CD4-positive, alpha-beta T cell treated with Interleukin-4 for 1 hour (primary cell): ENCODE data around the gene MBNL2.
"Not testable (repeated sequence)": the region's sequence is repeated elsewhere in the genome, so short reads cannot be mapped to it uniquely, and the experiment has no call there.

Experiments
- DNase-seq, 2 donors: peaks; one replicate each; pipeline ENCODE4 v3.0.0-alpha.2; 2020 to 2022

MBNL2 gene, protein sequence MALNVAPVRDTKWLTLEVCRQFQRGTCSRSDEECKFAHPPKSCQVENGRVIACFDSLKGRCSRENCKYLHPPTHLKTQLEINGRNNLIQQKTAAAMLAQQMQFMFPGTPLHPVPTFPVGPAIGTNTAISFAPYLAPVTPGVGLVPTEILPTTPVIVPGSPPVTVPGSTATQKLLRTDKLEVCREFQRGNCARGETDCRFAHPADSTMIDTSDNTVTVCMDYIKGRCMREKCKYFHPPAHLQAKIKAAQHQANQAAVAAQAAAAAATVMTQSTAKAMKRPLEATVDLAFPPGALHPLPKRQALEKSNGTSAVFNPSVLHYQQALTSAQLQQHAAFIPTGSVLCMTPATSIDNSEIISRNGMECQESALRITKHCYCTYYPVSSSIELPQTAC

DNA sequence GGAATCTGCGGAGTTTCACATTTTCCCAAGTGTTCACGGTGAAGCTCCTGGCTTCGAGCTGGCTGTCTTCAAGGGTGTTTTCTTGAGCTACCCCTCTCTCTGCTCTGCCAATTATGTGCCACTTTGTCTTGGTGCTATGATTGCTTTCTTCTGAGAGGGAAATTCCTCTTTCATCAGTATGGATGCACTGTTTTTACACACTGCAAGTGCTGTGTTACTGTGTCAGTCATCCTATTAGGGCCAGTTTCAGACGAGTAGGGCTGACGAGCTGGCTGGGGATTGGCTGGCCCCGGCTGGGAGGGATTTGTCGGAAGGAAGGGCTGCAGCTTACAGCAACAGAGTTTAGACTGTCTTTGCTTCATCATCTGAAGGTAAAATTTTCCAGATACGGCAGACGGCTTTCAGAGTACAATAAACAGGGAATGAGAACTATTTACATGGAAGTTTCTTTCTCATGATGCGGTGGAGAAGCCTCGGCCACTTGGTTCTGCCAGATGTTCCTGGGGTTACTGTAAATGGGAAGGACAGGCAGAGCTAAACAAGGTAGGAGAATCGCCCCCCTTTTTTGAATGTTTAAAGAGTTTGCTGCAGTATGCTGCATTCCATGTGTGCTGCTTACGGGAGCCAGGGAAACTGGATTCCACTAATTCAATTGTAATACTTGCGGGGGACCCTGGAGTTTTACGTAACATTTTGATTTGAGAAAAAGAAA is at the start of gene MBNL2:
MBNL2 (plus strand) TSS at position 345 of the 712 bp plus-strand sequence. CDS start 53,903 bp downstream, outside the sequence.
- peak; percentile 91 to 92 for DNase-seq

DNA sequence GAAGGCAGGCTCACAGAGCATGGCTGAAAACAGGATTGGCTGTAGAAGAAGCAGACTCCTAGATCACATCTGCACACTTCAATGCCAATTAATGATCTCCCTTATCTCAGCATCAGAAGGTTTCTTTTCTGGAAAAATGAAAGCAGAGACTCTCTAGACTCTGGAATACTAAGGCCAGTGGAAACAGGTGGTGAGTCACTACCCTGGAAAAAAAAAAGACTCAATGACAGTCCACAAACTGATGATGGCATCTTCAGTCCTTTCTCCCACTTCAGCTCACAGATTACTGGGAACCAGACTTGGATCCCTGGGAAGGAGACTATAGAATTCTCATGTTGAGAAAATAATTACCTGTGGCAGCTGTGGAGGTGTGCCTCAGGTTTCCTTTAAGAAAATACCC is 47.5 kb upstream of the MBNL2 start:
- DNase-seq: no peak

DNA sequence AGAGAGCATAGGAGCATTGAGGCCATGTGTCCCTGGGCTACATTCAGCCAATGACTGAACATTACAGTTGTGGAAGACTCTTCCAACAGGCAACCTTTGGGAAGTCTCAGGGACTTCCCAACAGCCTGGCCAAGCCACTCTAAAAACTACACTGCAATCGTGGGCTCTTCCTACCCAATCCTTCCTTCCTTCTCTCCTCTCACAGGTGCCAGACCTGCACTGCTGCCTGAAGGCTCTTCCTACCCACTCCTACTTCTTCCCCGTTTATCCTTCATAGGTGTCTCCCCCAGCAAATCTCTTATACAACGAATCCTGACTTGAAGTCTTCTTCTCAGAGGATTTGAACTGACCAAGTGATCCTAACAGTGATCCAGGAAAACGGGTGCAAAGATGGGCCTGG is 47.1 kb upstream of the MBNL2 start:
- DNase-seq: no peak

DNA sequence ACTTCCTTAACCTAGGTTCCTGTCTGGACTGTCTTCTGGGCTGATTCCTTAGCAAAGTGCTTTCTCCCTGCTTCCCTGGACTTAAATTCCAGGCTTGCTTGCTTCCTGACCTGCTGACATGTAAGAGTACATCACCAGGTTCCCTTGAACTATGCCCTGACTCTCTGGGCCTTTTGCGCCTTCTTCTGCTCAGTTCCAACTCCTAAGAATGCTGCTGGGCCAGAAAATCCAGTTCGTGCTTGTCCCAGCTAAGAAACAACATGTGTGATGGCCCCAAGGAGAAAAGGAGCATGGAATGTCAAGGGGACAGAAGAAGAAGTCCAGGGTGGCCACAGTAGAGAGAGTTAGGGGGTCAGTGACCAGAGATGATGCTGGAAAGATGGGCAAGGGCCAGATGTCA is 42.6 kb upstream of the MBNL2 start:
- DNase-seq: no peak

DNA sequence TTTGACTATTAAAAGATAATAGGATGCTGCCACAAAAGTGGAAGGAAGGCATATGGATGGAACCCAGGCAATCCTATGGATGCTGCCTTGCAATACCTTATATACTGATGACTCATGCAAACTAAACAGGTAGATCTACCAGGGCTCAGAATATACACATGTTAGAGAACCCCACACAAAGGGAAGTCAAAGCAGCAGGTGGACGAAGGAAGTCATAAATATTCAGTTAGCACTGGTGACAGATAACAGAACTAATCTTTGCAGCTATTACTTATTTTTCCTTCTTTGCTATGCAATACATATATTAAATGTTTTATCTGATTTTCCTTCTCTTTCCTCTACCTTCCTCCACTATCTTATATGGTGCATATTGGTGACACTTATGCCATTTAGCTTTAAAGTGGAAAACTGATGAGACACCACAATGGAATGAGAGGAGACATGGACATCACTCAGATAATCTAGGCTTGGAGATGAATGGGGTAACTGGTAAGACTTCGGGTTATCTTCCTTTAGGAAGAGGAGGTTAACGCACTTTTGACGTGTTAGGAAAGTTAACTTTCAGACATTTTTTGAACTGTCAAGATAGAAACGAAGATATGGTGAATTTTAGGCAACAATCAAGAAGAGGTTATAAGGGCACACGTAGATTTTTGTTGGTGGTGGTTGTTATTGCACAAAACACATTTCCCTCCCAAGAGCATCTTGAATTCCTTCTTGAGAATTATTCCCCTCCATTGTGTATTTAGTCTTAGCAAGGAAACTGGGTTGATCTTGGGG is 39.8 kb upstream of the MBNL2 start:
- no peak for DNase-seq

DNA sequence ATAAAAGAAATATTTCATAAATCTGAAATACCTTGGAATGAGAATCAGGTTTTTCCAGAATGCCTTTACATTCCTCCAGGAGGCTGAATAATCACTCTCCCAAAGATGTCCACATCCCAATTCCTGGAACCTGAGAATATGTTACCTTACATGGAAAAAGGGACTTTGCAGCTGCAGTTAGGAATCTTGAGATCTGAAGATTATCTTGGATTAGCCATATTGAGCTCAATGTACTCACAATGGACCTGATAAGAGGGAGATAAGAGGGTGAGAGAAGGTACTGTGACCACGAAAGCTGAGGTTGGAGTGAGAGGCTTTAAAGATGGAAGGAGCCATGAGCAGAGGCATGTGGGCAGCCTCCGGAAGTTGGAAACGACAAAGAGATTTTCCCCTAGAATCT is 36.8 kb upstream of the MBNL2 start:
- DNase-seq: no peak

DNA sequence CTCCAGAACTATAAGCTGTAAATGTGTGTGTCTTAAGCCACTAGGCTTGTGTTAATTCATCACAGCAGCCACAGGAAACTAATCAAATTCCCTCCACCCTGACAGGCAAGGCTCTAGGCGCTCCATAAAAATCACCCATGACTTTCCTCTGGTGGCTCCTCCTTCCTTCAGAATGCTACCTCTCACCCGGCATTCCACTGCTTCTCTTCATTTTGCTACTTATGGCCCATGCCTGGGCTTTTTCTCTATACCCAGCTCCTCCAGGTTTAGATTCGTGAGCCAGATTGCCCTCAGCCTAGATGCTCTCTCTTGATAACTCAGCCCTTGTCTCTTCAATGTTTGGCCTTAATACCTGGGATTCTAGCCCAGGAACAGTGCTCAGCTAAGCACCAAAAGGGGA is 36.4 kb upstream of the MBNL2 start:
- DNase-seq: no peak

DNA sequence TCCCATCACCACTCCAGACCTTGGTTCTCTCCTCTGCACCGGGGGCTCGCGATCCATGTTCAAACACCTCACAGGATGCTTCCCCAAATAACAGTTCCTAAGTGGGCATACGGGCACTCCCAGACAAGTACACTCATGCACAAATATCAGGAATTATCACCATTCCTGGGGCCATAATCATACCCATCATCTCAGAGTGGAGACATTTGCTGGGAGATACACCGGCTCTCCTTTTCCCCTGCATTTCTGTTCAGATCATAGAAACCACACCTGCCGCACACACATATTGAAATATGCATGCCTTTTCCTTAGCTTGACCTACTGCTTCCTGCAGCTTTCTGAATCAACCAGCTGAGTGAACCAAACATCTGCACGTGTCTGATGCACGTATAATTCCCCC is 33.9 kb upstream of the MBNL2 start:
- no peak for DNase-seq

DNA sequence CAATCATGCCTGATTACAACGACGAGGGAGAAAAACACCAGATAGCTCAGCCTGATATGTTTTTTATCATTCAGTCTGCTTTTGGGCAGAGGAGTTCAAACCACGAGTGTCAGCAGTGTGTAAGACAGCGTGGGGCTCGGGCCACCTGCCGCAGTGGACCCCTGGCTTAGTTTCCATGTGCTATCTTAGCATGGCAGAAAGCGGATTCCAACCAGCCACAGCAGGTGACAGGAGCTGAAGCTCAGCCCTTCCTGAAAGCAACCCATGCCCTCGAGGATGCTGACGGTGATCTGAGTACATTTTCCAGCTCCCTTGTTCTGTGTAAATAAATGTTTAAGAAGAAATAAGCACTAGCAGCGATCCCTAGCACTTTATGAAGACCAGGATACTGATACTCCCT is 32.2 kb upstream of the MBNL2 start:
- no peak for DNase-seq

DNA sequence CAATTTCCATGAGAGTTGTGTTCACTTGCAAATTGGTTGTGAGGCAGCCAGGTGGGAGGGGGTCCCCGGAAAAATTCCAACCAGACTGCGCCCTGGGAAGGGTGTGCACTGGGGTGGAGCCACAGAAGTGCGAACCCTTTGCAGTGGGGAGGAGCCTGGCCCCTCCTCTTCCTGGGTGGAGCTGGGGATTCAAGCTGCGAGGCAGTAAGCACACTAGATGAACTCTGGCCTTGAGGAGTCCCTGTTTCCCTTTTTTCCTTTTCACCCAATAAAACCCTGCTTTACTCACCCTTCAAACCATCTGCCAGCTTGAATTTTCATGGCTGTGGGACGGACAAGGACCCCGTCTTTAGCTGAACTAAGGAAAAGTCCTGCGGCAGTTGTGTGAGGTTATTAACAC is 31.0 kb upstream of the MBNL2 start:
- no peak for DNase-seq

DNA sequence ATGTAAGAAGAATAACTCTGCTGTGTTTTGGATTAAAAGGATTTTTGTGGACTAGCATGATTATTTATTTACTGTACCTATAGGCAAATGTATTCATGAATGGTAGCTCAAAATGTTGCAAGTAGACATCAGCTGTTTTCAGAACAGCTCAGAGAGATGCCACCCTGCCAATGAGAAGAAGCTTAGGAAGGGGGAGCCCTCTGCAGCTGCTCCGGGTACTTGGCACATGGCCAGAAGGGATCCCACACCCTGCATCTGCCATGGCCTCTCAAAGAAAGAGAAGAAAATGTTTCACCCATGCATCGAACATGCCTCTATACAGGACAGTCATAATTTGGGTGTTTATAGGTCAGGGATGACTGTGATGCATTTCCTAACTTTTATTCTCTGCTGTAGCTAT is 30.5 kb upstream of the MBNL2 start:
- no peak for DNase-seq

DNA sequence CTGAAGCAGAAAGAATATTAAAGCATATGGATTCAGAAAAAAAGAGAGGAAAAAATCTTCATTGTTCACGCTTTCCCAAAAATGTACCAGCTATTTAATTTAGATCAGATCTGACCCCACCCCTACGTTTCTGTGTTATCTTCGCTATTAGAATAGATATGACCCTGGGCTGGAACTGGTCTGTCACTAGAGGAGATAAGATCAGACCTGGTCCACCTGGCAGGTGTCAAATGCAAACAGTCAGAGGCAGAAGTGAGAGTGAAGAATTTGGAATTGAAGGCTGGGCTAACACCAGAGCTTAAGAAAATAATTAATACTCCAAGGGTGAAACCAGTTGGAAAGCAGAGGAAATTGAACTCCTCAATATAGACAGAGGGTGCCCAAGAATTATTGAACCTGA is 30.0 kb upstream of the MBNL2 start:
- DNase-seq: no peak

DNA sequence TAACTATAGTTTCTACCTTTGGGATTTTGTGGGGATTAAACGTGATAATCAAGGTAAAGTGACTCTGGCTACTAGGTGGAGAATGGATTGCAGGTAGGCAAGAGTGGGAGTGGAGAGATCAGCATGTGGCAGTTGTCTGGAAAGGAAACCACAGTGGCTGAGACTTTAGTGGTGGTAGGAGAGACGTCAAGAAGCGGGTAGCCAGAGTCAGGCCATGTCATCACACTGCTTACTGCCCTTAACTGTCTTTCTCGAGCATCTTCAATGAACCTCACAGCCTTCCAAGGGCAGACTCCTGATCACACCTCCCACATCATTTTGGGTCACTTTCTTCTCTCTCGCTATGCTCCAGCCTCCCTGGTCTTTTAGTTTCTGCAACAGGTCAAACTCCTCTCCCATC is 28.6 kb upstream of the MBNL2 start:
- DNase-seq: no peak

DNA sequence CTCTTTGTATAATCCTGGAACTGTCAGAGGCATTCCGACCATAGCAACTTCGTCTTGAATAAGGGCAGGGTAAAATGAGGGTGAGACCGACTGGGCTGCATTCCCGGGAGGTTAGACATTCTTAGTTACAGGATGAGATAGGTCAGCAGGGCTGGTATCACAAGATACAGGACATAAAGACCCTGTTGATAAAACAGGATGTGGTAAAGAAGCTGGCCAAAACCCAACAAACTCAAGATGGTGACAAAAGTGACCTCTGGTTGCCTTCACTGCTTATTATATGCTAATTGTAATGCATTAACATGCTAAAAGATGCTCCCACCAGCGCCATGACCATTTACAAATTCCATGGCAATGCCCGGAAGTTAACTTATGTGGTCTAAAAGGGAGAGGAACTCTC is 27.7 kb upstream of the MBNL2 start:
- DNase-seq: no peak

DNA sequence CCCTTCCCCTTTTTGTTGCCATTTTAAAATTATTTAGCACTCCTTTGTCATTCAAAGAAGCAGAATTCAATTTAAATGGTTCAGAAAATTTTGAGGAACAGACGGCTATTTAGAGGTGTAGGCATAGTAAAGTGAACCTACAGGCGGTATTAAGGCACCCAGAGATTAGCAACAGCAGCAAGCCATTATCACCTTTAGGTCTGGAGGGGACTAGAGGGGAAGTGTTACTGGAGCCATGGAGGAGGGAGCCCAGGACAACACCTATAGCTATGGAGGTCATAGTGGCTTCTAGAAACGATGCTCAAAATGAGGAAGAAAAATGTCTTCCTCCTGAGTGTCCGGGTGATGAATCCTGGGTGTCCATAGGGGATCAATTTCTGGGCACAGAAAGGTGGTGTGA is 25.8 kb upstream of the MBNL2 start:
- no peak for DNase-seq

DNA sequence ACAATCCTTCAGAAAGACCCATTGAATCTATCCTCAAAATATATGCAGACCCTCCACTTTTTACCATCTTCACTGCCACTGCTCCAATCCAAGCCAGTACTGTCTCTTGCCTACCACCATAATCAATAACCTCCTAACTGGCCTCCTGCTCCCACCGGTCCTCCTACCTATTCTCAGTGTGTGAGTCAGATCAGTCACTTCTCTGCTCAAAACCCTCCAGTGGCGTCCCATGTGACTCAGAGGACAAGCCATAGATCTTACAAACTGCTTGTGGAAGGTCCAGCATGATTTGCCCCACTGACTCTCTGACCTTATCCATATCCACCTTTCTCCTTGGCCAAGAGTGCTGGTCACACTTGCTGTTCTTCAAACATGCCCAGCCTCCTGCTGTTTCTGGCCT is 23.4 kb upstream of the MBNL2 start:
- no peak for DNase-seq

DNA sequence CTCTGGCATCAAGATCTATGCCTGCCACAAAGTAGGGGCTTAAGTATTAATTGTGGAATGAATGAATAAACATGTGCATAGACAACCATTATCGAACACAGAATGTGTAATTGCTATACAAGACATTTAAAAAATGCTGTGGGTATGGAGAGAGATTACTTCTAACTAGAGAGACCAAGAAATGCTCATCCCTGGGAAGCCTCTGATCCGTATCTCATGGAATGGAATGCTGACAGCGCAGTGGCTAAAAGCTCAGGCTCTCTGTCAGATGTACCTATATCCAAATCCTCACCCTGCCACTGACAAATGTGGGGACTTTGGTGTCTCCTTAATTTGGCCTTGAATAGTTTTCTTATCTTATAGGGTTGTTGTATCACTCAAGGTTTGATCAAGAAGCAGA is 22.7 kb upstream of the MBNL2 start:
- DNase-seq: no peak

DNA sequence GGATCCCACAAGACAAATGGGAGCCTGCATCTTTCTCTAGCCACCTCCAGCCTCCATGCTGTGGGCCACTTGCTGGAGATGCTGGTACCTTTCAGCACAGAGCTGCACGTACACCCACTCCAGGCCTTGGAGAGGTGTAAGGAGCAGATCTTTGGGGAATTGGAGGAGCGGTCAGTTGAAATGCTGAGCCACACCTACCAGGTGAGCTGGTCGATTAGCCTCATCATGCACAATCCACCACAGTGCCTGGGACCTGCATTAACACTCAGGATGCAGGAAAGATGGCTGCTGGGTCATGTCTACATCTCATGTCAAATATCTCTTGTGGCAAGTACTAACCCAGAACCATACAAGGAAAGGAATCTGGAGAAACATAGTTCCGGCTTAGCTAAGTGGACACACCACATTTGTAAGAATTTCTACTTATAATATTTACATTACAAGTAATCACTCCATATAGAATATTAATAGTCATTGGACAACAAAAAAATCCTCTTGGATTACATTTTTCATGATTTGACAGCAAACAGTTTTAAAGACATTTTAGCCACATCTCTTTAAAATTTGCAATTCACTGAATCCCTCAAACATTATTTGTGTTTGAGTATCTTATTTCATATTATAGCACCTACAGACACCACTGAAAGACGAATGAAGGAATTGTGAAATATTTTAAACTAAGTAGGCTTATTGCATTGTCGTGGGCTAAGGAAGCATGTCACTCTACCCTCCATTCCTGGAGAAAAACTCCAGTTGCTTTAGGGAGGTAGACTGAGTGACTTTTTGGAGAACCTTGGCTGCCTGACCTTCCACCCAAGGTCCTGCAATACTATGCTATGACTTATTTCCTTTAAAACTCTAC is 21.8 kb upstream of the MBNL2 start:
- DNase-seq: no peak

DNA sequence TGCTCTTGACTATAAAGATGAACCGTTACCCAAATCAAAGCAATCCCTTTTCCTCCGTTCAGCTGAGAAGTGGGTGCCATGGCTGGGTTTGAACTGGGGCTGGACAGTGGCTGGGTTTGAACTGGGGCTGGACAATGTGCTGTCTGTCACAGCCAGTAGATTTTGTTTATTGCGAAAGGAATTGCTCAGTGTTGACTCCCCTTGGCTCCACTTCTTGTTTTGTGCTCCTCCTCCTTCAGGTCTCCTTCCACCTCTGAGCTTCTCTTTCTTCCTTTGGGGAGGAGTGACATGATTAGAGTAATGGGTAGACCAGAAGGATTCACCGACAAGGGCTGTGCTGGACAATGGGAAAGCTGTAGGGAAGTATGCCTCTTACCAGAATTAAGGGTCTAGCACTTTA is 19.4 kb upstream of the MBNL2 start:
- DNase-seq: no peak

DNA sequence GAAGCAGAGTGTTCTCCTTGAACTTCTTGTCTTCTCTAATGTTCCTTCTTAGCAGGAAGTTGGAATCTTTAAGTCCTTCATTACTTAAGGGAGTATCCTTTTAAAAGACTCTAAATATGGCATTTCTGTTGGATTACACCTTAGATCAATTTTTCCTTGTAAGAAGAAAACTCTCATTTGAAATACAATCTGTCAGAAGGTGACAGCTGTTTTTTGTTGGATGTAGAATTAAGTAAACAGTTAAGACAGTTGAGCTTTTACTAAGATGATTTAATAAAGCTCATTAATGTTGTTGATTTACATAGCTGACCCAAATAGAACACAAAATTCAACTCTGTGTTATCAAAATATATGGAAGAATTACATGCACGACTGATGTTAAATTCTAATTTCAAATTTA is 16.7 kb upstream of the MBNL2 start:
- no peak for DNase-seq

DNA sequence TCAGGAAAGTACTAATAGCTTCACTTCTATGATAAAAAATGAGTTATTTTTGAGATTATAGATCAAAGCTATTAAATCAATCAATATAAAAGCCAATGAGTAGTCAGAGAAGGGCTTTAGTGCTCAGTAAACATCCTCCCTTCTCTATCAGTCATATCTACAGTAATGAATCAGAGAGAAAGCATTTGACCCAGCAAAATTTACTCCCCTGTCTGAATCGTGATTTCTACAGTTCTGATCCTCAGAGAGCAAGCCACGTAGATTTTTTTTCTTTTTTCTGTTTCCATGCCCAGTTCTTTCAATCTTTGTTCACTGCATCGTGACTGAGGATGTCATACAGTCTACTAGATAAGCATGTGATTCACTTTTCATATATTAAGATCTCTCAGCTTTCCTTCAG is 16.2 kb upstream of the MBNL2 start:
- no peak for DNase-seq

DNA sequence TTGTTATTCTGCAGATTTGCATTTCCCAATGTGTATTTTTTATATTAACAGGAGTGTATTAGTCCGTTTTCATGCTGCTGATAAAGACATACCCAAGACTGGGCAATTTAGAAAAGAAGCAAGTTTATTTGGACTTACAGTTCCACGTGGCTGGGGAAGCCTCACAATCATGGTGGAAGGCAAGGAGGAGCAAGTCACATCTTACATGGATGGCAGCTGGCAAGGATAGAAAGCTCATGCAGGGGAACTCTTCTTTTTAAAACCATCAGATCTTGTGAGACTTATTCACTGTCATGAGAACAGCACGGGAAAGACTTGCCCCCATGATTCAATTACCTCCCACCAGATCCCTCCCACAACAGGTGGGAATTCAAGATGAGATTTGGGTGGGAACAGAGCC is 14.9 kb upstream of the MBNL2 start:
- DNase-seq: not testable (repeated sequence)

DNA sequence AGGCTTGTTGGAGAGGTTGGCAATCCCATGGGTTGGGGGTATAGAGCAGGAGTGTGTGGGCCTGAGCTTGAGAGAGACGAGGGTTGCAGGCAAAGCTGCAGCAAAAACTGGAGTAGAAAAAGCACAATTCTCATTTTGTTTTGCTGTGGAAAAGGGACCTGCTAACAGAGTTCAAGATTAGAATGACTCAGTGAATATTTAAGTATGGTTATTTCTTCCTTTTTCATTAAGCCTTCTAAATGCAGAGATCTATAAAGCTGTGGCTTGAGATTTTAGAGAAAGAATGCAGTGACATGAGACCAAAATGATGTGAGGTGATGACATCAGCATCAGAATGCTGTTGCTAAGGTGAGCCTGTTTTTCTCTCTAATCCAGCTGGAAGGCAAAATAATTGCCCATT is 10.8 kb upstream of the MBNL2 start:
- DNase-seq: no peak
